22Rv1 (cell line): ENCODE results near the gene PPP1R27.

ENCODE experiments used
- H3K27ac ChIP-seq: fragments of 450-650 bp; 2 replicates; pipeline ENCODE4 v1.5.1; 2017
- CTCF ChIP-seq: fragments of 450-650 bp; IDR thresholded peaks from 2 replicates; pipeline ENCODE4 v1.5.1; 2017; ENCODE audit warnings: mild to moderate bottlenecking
- ZFX ChIP-seq: fragments of 450-650 bp; IDR thresholded peaks from 2 replicates; pipeline ENCODE4 v1.6.1; 2017; ENCODE audit warnings: antibody characterized with exemption, borderline replicate concordance

Gene PPP1R27

GRCh38 chr17:81837641-81838040, 2.8 kb upstream of the PPP1R27 start:
- TF ChIP-seq ZFX (no peak), CTCF (no peak)
- H3K27ac ChIP-seq = no peak overlapping the region

GRCh38 chr17:81833921-81834830, 674 bp downstream of the PPP1R27 start:
- TF ChIP-seq CTCF (no peak), ZFX (no peak)
- peak overlapping the region; percentile 83 for H3K27ac ChIP-seq

GRCh38 chr17:81833160-81833920, 1.5 kb downstream of the PPP1R27 start, which contains the start of gene MCRIP1:
Gene MCRIP1, minus strand, starts transcription at chr17:81833291. Its CDS starts 8,785 bp downstream, at chr17:81824506.
- TF ChIP-seq CTCF (no peak), ZFX (no peak)
- H3K27ac ChIP-seq = peak within 1 kb of the TSS; percentile 83

GRCh38 chr17:81832608-81833159, 2.2 kb downstream of the PPP1R27 start:
- TF ChIP-seq ZFX (no peak), CTCF (no peak)
- peak overlapping the region; percentile 83 for H3K27ac ChIP-seq

- TF ChIP-seq CTCF (no peak), ZFX (no peak)
- peak overlapping the region; percentile 83 for H3K27ac ChIP-seq
Observed at GRCh38 chr17:81831957-81832607, 2.8 kb downstream of the PPP1R27 start.

GRCh38 chr17:81831563-81831956, 3.3 kb downstream of the PPP1R27 start:
- TF ChIP-seq ZFX (no peak), CTCF (no peak)

More at GRCh38 chr17:81831563-81831956, 3.3 kb downstream of the PPP1R27 start:
- no peak overlapping the region for H3K27ac ChIP-seq
